Activated effector memory CD4-positive, alpha-beta T cell treated with Interleukin-2 at 50 U/mL for 16 hours (primary cell): Measurements from ENCODE around the gene TDRD7.
"Not testable (repeated sequence)": the region's sequence is repeated elsewhere in the genome, so short reads cannot be mapped to it uniquely, and the experiment has no call there.

Experiments used
- DNase-seq: peaks from one replicate; pipeline ENCODE4 v3.0.0-alpha.2; 2020

Gene TDRD7

DNA sequence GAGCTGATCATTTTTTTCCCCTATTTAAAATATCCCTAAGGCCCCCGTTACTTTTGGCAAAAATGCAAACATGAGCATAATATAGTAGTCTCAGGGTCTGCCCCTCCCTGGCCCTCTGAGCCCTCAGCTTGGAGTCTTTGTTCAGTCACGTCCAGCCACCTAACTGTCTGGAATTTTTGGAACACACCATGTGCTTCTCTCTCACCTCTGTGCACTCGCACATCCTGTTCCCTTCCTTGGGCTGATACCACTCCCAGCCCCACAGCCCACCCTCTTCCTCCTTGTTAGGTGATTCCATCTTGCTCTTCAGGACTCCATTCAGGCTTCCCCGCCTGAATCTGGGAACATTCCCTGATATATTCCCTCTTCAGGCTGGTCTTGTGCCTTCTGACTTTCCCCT lies 16.0 kb downstream of the TDRD7 start:
- DNase-seq: no peak

GRCh38 chr9:97430316-97431043 lies 18.6 kb downstream of the TDRD7 start:
- DNase-seq: no peak

GRCh38 chr9:97431044-97431441 lies 19.1 kb downstream of the TDRD7 start:
- DNase-seq: no peak

DNA sequence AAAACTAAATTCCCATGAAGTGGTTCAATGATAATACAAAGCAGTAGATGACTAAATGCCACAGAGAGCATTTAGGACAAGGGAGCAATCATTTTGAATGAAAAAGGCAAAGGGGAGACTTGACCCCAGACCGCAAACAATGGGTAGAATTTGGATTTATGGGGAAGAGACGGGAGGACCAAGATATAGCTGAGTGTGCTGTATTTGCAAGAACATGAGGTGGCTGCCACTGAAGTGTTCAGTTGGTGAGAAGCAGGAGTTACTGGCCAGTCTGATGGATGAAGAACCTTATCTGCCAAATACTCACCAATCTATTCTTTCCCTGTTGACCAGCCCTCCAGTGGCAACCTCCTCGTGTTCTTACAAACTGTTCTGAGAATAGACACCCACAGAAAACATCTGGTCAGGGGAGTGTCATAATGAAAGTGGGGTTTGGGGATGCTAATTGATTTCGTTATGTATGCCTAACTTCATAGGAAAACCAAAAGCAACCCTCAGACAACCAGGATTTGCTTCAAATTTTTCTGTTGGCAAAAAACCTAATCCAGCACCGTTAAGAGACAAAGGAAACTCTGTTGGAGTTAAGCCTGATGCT lies 19.8 kb downstream of the TDRD7 start:
- DNase-seq: no peak

GRCh38 chr9:97437051-97437600 lies 25.2 kb downstream of the TDRD7 start:
- no peak for DNase-seq

DNA sequence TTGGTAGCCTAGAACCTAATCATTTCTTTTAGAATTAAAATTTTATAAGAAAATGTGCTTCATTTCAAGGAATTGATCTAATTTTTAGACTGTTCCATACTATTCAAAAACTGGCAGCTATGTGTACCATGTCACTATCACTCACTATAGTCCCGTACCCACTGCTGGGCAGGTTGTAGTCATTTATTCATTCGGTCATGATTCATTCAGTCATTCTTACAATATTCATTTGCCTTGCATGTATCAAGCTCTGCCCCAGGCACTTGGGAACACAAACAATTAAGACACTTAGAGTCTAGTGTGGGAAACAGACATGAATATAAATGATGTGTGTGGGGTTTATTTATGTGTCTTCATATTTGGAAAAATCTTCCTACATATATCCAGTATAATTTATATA lies 26.4 kb downstream of the TDRD7 start:
- no peak for DNase-seq

DNA sequence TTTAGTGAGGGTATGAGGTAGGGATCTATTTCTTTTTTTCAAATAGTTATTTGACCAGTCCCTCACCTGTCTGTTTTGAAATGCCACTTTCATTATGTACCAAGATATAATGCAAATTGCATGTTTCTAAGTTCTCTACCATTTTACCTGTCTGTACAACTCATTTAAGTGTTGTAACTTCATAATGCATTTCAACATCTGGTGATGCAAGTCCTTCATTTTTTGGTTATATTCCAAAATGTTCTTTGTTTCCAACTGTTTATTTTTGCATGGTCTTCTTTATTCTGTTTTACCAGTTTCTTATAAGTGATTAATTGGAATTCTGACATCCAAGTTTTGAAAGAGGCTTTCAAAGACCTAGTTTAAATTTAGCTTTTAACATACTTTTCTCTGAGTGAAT lies 26.8 kb downstream of the TDRD7 start:
- DNase-seq: no peak

DNA sequence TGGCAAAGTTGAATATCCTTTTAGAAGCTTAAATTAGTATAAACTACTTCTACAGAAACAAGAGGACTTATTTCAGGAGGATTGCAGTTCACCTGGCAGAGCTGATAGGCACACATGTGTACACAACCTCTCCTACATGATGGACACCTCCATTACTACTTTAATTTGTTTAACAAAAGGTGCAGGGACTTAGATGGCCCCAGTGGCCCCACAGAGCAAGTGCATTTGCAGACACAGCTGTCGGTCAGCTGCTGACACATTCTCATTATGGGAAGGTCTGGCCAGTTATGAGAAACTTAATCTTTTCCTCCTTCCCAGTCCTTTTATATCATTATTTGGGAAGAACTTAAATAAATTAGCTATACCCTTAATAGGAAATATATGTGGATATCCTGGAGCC lies 28.3 kb downstream of the TDRD7 start:
- DNase-seq: no peak

DNA sequence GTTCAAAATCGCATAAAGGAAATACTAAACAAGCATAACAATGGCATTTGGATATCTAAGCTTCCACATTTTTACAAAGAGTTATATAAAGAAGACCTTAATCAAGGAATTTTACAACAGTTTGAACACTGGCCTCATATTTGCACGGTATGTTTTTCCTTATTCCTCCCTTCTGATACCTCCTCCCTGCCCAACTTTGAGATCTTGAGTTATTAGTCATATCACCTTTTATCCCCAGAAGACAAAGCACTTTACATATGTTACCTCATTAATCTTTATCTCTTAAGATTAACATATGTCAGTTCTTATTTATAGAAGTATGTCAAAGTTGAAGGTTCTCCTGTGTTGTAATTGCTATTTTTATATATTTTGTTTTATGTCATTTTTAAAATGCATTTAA lies 29.8 kb downstream of the TDRD7 start:
- DNase-seq: no peak

DNA sequence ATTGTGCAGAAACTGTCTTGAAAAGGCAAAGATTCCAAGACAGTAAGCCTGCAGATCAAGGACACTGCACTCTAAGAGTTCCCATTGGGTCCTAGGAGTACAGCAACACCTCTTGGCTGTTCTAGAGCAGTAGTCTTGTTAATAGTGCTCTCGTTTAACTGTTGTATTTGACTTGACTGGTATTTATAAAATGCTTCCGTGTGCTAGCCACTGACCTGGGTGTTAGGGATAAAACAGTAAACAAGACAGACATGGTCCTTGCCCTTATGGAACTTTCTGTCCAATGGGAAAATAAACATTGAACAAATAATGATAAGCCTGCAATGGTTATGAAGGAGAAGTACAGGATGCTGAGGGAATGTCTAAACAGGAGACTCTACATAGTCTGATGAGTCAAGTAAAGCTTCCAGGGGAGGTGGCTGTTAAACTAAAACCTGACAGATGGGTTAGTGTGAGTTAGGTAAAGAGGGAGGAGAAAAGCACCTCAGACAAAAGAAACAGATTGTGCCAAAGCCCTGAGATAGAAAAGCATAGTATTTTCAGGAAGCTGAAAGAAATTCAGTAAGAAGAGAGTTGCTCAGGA lies 33.3 kb downstream of the TDRD7 start:
- no peak for DNase-seq

DNA sequence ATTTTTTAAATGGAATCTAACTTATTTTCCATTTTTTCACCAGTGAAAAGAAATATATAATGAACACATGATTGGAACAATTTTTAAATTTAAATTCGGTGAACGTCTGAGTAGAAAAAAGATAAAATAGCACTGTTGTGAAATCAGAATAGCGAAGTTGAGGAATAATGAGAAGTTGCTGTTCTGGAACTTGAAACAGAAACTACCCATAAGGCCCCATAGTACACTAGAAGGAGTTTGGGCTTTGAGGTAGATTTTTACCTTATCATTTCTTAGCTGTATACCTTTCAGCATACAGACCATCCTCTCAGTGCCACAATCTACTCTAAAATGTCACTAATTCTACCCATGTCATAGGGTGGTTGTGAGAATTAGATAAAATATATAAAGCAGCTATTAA lies 35.1 kb downstream of the TDRD7 start:
- no peak for DNase-seq

DNA sequence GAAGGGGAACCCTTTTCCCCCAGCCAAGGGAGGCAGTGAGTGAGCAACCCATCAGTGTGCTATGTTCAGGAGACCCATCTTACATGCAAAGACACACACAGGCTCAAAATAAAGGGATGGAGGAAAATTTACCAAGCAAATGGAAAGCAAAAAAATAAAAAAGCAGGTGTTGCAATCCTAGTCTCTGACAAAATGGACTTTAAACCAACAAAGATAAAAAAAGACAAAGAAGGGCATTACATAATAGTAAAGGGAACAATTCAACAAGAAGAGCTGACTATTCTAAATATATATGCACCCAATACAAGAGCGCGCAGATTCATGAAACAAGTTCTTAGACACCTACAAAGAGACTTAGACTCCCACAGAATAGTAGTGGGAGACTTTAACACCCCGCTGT lies 41.7 kb downstream of the TDRD7 start:
- not testable (repeated sequence) for DNase-seq

DNA sequence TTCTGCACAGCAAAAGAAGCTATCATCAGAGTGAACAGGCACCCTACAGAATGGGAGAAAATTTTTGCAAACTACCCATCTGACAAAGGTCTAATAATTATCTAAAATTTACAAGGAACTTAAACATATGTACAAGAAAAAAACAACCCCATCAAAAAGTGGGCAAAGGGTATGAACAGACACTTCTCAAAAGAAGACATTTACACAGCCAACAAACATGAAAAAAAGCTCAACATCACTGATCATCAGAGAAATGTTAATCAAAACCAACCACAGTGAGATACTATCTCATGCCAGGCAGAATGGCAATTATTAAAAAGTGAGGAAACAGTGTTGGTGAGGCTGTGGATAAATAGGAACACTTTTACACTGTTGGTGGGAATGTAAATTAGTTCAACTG lies 44.9 kb downstream of the TDRD7 start:
- DNase-seq: not testable (repeated sequence)

GRCh38 chr9:97459326-97459725 lies 47.4 kb downstream of the TDRD7 start:
- DNase-seq: no peak

DNA sequence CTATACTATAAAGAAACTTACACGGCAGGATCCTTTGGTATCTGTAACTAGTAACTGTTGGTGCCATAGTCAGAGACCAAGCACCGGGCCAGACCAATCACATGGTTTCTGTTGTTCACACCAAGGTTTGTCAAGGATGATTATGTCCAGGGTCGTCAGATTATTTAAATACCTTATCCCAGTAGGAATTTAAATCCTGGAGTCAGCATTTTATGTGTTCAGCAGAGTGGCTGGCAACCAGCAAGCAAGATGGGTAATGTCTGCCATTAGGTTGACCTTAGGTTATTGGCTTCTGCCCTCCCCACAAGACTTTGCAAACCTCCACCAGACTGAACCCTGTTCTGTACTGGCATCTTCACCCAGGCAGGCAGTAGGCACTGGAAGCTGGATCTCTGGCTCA lies 50.3 kb downstream of the TDRD7 start:
- DNase-seq: no peak

DNA sequence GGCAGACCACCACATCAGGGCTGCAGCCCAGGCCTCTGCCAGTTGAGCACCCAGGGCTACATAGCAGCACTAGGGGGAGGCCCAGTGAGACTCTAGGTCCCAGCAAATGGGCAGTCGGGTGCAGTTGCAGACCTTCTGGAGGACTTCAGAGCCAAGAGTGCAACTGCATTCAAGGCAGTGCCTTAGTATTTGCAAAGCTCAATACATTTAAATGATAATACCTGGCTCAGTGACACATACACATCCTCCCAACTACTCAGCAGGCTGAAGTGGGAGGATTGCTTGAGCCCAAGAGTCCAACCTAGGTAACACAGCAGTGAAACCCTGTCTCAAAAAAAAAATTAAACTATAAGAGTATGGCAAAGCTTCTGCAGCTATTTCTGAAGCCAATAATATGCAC lies 51.0 kb downstream of the TDRD7 start:
- no peak for DNase-seq

- no peak for DNase-seq
Observed at GRCh38 chr9:97468658-97469448, 57.0 kb downstream of the TDRD7 start.

DNA sequence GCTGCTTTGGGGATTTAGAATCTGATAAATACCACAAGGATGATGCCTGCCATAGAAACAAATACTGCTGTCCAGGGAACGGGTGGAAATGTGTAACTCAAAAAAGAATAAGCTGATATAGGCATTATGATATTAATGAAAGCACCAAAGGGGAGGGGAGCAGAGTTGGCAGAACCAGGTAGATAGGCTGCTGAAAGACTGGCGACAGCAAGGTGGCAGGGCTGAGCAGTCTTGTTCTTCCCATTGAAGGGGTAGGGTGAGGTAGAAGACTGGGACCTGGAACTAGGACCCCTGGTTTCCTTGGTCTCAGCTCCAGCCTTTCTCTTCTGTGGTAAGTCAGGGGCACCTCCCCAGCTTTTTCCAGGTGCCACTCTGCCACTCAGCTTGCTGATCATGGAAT lies 58.2 kb downstream of the TDRD7 start:
- no peak for DNase-seq

- no peak for DNase-seq
Observed at GRCh38 chr9:97473717-97474116, 61.8 kb downstream of the TDRD7 start.

DNA sequence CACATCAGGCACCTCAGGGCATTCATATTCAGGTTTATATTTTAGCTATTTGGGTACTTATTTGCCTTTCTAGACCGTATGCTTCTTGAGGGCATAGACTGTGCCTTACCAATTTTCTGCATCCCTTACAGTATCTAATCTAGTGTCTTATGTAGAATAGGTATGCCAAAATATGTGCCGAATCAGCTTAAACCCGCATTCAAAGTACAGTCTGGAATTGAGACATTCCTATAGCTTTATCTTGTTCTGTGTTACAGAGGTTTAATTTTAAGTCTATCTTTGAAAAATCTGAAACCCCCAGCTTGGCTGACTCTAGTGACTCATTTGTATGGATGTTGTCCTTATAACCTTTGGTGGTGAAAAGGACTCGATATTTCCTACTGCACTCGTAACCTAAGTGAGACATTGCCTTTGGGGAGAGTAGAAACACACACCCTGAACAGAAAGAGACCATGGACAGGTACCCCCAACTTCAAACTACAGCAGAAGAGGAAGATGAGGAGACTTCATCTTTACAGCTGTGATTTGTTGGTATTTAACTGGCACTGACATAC lies 62.6 kb downstream of the TDRD7 start:
- no peak for DNase-seq

DNA sequence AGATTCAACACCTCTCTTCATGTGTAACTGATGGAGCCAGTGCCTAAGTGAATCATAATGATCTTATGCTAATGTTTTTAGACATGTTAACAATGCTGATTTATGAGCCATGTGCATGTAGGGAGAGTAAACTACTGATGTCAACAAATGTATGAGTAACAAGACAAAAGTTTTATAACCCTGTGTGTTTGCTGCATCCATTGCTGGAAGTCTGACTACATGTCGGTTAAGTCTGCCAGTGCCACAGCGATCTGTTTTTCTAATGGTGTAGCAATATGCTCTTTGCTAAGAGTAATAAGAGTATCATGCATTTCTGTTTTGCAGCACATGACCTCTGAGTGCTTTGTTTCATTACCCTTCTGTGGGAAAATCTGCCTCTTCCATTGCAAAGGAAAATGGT lies 63.2 kb downstream of the TDRD7 start:
- DNase-seq: no peak

DNA sequence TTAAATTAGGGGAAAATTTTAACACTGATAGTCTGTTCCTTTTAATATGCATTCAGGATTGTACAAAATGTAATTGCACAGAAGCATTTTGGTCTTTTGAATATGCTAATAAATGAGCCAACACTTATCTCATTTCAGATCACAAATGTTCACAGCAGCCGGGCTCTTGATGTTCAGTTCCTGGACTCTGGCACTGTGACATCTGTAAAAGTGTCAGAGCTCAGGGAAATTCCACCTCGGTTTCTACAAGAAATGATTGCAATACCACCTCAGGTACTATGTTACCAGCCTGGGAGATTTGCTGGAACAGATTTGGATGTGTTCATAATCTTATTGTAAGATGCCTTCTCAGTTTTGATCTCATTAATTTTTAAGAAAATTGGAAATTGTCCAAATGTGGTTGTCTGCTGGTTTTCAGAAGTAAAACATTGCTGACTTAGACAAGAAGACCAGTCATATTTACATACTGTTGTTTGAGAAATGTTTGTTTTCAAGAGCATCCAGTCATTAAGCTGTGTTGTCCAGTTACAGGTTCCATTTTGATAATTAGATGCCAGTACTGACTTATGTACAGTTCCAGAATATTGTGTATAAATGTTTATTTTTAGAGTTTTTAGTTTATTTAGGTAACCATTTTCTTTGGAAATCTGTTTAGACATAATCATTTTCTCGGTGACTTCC lies 66.5 kb downstream of the TDRD7 start:
- DNase-seq: no peak
